Endothelial cell of umbilical vein (primary cell): ENCODE data around the gene APPL2. TPM values are rescaled to one million over a fixed set of nuclear protein-coding genes. Genes with fewer than 3 reads are reported as not detected.

ENCODE experiments used
- BruUV-seq: library from RNA; stranded (reverse); fragments of 400-500 nt; replicated peaks from 2 replicates; lab custom pipeline; 2021; lab: Mats Ljungman, UMichigan
- CTCF ChIA-PET: fragments of 300-600, 350-600 bp; sonication (Branson Sonifier 250); formaldehyde crosslinking; loops from one replicate; lab custom pipeline; 2021; ENCODE audit warnings: antibody characterized with exemption, inconsistent platforms; lab: Charles Lee
- POLR2A ChIA-PET: fragments of 300-600, 350-600 bp; sonication (Branson Sonifier 250); formaldehyde crosslinking; loops from one replicate; lab custom pipeline; 2021; ENCODE audit warnings: antibody characterized with exemption, inconsistent platforms; lab: Charles Lee
- DNase-seq: peaks from one replicate; pipeline ENCODE4 v3.0.0-alpha.2; 2011; ENCODE audit warnings: low read depth, low spot score
- FAIRE-seq: peaks from 2 replicates; lab custom pipeline; 2011; peaks lifted over from hg19 to GRCh38; lab: Jason Lieb, UNC
- H2AFZ ChIP-seq: 2 replicates; pipeline ENCODE4 v1.6.0; 2012; ENCODE audit warnings: low read depth, low read length, control low read depth, inconsistent platforms
- H3K27ac ChIP-seq: 2 replicates; pipeline ENCODE4 v1.5.1; 2011; ENCODE audit warnings: low read depth, mild to moderate bottlenecking, control low read depth, low read length, moderate library complexity; ENCODE audit not compliant: insufficient read depth
- H3K27me3 ChIP-seq, 2 experiments: 2 replicates each; pipeline versions ENCODE4 v1.6.0 to v1.6.1; 2011; ENCODE audit warnings: low read length in 2 of 2, mixed read lengths in 1 of 2; ENCODE audit not compliant: control insufficient read depth in 2 of 2, insufficient read depth in 2 of 2
- H3K36me3 ChIP-seq, 2 experiments: 2 replicates in 1 of 2; 3 replicates in 1 of 2; pipeline ENCODE4 v1.5.1; 2011; ENCODE audit warnings: low read length in 2 of 2, mild to moderate bottlenecking in 1 of 2, moderate library complexity in 1 of 2; ENCODE audit not compliant: control insufficient read depth in 2 of 2, insufficient read depth in 2 of 2; ENCODE audit errors: extremely low read depth in 1 of 2
- H3K4me1 ChIP-seq: 3 replicates; pipeline ENCODE4 v1.5.1; 2011; ENCODE audit warnings: mild to moderate bottlenecking, low read length; ENCODE audit not compliant: control insufficient read depth, insufficient read depth; ENCODE audit errors: extremely low read depth
- H3K4me2 ChIP-seq: 2 replicates; pipeline ENCODE4 v1.6.1; 2011; ENCODE audit warnings: low read length, control low read depth, mixed read lengths; ENCODE audit not compliant: insufficient read depth
- H3K4me3 ChIP-seq, 3 experiments: fragments of 200-600 bp in 1 of 3; sonication (generic), shearing (Covaris generic) in 1 of 3; replicated peaks in 1 of 3; 2 replicates each; pipeline ENCODE4 v1.5.1; 2011 to 2016; ENCODE audit warnings: control low read depth in 3 of 3, low read length in 3 of 3, mild to moderate bottlenecking in 2 of 3, inconsistent platforms in 1 of 3, low read depth in 1 of 3, moderate library complexity in 1 of 3; ENCODE audit not compliant: insufficient read depth in 1 of 3
- H3K79me2 ChIP-seq: 2 replicates; pipeline ENCODE4 v1.6.0; 2012; ENCODE audit warnings: low read length, inconsistent platforms; ENCODE audit not compliant: control insufficient read depth, insufficient read depth
- H3K9ac ChIP-seq: replicated peaks from 2 replicates; pipeline ENCODE3; 2011; ENCODE audit warnings: low read length, control low read depth; ENCODE audit not compliant: insufficient read depth; ENCODE audit errors: extremely low read depth
- H3K9me1 ChIP-seq: replicated peaks from 3 replicates; pipeline ENCODE4 v1.6.0; 2011; ENCODE audit warnings: mild to moderate bottlenecking, low read length; ENCODE audit not compliant: control insufficient read depth, insufficient read depth; ENCODE audit errors: extremely low read depth
- H3K9me3 ChIP-seq: replicated peaks from 2 replicates; pipeline ENCODE4 v1.5.1; 2012; ENCODE audit warnings: low read length, inconsistent platforms; ENCODE audit not compliant: control insufficient read depth, insufficient read depth
- H4K20me1 ChIP-seq: replicated peaks from 2 replicates; pipeline ENCODE3; 2011; ENCODE audit warnings: mild to moderate bottlenecking, low read length; ENCODE audit not compliant: control insufficient read depth, insufficient read depth; ENCODE audit errors: extremely low read depth
- EZH2 ChIP-seq: IDR thresholded peaks from 2 replicates; pipeline ENCODE4 v1.6.1; 2012; ENCODE audit warnings: borderline replicate concordance, low read depth, mild to moderate bottlenecking, moderate library complexity, low read length, inconsistent platforms; ENCODE audit not compliant: severe bottlenecking
- FOS ChIP-seq: IDR thresholded peaks from 2 replicates; pipeline ENCODE4 v1.6.1; 2011; ENCODE audit warnings: mild to moderate bottlenecking, low read length, moderate library complexity, borderline replicate concordance; ENCODE audit not compliant: insufficient read depth
- GATA2 ChIP-seq: IDR thresholded peaks from 2 replicates; pipeline ENCODE4 v1.7.0; 2011; ENCODE audit warnings: low read depth, mild to moderate bottlenecking, moderate library complexity, mixed read lengths, low read length; ENCODE audit not compliant: insufficient read length, insufficient read depth
- JUN ChIP-seq: IDR thresholded peaks from 2 replicates; pipeline ENCODE4 v1.6.1; 2011; ENCODE audit warnings: borderline replicate concordance, low read depth; ENCODE audit not compliant: insufficient read length, insufficient read depth
- MYC ChIP-seq: IDR thresholded peaks from one replicate; pipeline ENCODE4 v1.6.1; 2011; ENCODE audit warnings: mild to moderate bottlenecking, low read depth, low read length
- POLR2A ChIP-seq: IDR thresholded peaks from 2 replicates; pipeline ENCODE4 v1.6.1; 2012; ENCODE audit warnings: low read depth, mild to moderate bottlenecking, control low read depth, low read length
- POLR2AphosphoS5 ChIP-seq: IDR thresholded peaks from 2 replicates; pipeline ENCODE4 v1.6.1; 2012; ENCODE audit warnings: low read depth, mild to moderate bottlenecking, control low read depth, low read length, moderate library complexity; ENCODE audit not compliant: insufficient read depth
- dilution Hi-C: fragments of 300-500 bp; cut with MboI; formaldehyde crosslinking; loops from one replicate; pipeline ENCODE4 v1.15.0; 2019; ENCODE audit warnings: low sequenced_read_pairs; ENCODE audit not compliant: extremely low pct_ligation_motif_present
- intact Hi-C: fragments of 100-400 bp; cut with micrococcal nuclease; formaldehyde crosslinking; loops from one replicate; pipeline ENCODE4 v1.10.0; 2022
- polyA plus RNA-seq, 4 experiments: library from polyadenylated mRNA; depleted of rRNA in 3 of 4; stranded (reverse) in 3 of 4; unstranded in 1 of 4; fragments of >200 nt; gene quantifications; 2 replicates each; pipeline versions ENCODE4 v1.2.1 to v1.2.3, GENCODE V29; 2011 to 2012; ENCODE audit warnings: missing spikeins in 1 of 4
- total RNA-seq: library from RNA; stranded (reverse); gene quantifications from 2 replicates; pipeline ENCODE4 v1.2.3, GENCODE V29; 2021
- TF ChIP-seq, protein P1 (sequence below), 2 donors: IDR thresholded peaks; 1 replicate in 1 of 2; 2 replicates in 1 of 2; pipeline ENCODE4 v1.5.1; 2011; ENCODE audit warnings: low read length in 2 of 2, mild to moderate bottlenecking in 2 of 2, moderate library complexity in 2 of 2, control low read depth in 1 of 2, inconsistent platforms in 1 of 2, low read depth in 1 of 2; ENCODE audit not compliant: insufficient read depth in 1 of 2; ENCODE audit errors: extremely low read depth in 1 of 2
- TF ChIP-seq, protein P2 (sequence below): IDR thresholded peaks from 2 replicates; pipeline ENCODE4 v1.6.1; 2011; ENCODE audit not compliant: insufficient read depth, insufficient read length

APPL2 gene
- total and polyA plus RNA-seq, 2 donors (not counting 3 experiments of a cell fraction or from before 2014, with no cell fraction given): 8.1 to 21.4 TPM

DNA sequence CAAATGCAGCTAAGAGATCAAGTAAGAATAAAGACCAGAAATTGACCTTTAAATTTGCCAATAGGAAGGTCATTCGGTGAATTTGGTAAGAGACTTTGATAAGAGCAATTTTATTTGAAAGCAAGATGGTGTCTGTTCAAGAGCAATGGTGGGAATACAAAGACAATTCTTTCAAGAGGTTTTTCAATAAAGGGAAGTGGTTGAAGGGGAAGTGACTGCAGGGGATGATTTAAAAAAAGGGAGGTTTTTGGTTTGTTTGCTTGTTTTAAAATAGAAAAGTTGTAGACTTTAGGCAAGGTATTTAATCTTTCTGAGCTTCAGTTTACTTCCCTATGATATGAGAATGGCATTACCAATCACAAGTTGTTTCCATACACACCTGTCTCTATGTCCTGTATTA lies 4.3 kb upstream of the APPL2 start:
- Histone ChIP-seq H2AFZ (no peak overlapping the region), H3K4me3 (no peak overlapping the region), H3K27ac (no peak overlapping the region), H3K4me2 (no peak overlapping the region), H3K36me3 (no peaks in the 10 kb centered on the region), H4K20me1 (no peaks in the 10 kb centered on the region), H3K9ac (no peak overlapping the region), H3K9me1 (no peaks in the 10 kb centered on the region), H3K27me3 (peaks cover 0 to under 1% of the 10 kb centered on the region in 2 experiments), H3K4me1 (peaks cover 6% of the 10 kb centered on the region), H3K79me2 (peaks cover 1% of the 10 kb centered on the region), H3K9me3 (no peaks in the 10 kb centered on the region)
- CTCF ChIA-PET: no interaction called here
- FAIRE-seq: no peak
- dilution Hi-C loops: no loop called here
- intact Hi-C loops: no loop called here
- no peak for TF ChIP-seq MYC
- TF ChIP-seq POLR2AphosphoS5: no peak
- TF ChIP-seq, protein P1, sequence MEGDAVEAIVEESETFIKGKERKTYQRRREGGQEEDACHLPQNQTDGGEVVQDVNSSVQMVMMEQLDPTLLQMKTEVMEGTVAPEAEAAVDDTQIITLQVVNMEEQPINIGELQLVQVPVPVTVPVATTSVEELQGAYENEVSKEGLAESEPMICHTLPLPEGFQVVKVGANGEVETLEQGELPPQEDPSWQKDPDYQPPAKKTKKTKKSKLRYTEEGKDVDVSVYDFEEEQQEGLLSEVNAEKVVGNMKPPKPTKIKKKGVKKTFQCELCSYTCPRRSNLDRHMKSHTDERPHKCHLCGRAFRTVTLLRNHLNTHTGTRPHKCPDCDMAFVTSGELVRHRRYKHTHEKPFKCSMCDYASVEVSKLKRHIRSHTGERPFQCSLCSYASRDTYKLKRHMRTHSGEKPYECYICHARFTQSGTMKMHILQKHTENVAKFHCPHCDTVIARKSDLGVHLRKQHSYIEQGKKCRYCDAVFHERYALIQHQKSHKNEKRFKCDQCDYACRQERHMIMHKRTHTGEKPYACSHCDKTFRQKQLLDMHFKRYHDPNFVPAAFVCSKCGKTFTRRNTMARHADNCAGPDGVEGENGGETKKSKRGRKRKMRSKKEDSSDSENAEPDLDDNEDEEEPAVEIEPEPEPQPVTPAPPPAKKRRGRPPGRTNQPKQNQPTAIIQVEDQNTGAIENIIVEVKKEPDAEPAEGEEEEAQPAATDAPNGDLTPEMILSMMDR (IDR thresholded peaks at IDR 0.05; ENCODE audit: extremely low read depth in 1 of 2, insufficient read depth in 1 of 2, low read depth in 1 of 2, low read length in 2 of 2): no peak
- no peak for TF ChIP-seq POLR2A
- no peak for TF ChIP-seq EZH2
- no peak for TF ChIP-seq GATA2
- no peak for TF ChIP-seq JUN
- TF ChIP-seq, protein P2, sequence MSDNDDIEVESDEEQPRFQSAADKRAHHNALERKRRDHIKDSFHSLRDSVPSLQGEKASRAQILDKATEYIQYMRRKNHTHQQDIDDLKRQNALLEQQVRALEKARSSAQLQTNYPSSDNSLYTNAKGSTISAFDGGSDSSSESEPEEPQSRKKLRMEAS: no peak
- TF ChIP-seq FOS: no peak
- DNase-seq: no peak
- POLR2A ChIA-PET: no interaction called here
- BruUV-seq: no TSS peak
